ENCODE results near the gene CBX2.
A peak's percentile ranks its signal among the peaks of the same experiment; 100 is the strongest.

CBX2 gene

DNA sequence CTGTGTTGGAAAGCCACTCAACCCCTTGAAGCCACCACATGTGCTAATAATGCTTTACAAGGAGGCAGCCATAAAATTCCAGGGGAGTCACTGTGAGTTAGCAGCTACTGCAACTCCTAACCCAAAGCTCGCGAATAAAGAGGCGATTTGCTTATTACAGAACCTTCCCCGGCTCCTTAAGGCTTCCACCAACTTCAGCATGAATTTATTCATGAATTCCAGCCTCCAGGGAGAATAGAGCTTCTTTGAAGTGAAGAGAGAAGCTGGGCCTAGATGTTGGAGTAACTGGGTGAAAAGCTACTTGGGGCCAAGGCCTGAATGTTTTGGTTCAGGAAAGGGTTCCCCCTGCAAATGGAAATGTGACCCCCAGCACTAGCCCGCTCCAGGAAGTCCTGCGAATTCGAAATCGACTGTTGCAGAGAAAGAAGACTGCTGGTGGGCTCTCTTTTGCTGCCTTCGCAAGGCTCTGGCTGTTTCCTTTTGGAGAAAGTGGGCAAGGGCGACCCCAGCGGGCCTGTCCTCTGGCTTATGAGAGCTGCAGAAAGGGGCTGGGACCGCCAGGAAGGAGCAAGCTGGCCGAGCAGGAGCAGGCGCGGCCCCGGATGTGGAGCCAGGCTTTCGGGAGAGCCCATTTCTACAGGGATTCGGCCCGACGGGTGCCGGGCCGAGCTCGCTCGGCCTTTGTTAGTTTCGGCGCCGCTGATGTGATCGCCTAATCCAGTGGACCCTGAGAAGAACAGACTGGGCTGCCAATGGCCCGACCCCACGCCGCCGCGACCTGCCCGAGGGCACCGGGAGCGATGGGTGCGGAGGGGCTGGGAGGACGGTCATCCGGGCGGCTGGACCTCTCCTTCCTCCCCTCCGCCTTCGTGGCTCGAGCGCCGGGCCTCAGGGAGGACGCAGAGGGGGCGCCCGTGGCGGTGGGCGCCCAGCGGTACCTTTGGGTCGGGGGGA, 11.3 kb downstream of the CBX2 start:
- peaks cover 6% of the 10 kb centered on the region for H3K36me3 Mint-ChIP-seq (ENCODE audit: insufficient read depth)
- ATAC-seq (replicated peaks; ENCODE audit: extremely low read depth, poor library complexity, severe bottlenecking) = no peak
- H3K9me3 Mint-ChIP-seq = no peaks in the 10 kb centered on the region
- peaks cover 5% of the 10 kb centered on the region for H3K4me1 Mint-ChIP-seq
- H3K27ac Mint-ChIP-seq (ENCODE audit: low read depth) = no peak overlapping the region
- H3K27me3 Mint-ChIP-seq = peaks cover 56% of the 10 kb centered on the region
- H3K4me3 Mint-ChIP-seq = peak overlapping the region; percentile 27
- DNase-seq (ENCODE audit: low spot score in 2 of 2) = no peak

DNA sequence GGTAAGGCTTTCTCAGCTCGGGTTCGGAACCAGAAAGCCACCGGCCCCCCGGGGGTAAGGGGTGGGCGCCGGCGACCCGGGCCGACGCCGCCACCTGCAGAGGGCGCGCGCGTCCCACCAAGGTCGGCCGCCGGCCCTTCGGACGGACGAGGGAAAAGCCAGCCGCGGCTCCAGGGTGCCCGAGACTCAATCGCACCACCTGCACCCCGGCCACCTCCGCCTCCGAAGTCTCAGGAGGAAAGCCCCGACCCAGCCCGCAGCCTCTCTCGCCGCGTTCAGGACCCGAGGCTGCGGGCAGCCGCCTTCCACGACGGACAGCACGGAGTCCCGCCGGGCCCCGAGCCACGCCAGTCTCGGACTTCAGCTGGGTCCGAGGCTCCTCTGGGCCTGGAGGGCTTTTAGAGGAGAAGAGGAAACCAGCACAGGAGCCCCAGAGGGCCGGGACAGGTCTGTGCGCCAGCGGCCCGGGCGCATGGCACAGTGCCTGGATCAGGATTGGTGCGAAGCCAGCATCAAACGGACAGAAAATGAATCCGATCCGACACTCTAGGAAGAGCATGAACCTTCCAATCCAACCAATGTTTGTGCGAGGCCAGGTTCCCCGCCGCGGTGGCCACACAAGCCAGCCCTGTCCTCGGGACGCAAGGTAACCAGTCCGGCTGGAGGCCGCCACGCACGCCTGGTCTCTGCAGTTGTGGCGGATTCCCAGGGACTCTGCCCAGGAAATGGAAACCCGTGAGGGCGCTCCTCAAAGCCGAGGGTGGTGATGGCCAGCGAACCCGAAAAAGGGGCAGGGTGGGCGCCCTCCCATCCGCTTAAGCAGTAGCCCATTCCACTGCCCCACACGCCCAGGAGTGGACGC, 12.2 kb downstream of the CBX2 start:
- Mint-ChIP-seq H3K27me3 (peaks cover 52% of the 10 kb centered on the region), H3K9me3 (no peaks in the 10 kb centered on the region), H3K4me1 (peaks cover 5% of the 10 kb centered on the region), H3K4me3 (no peak overlapping the region), H3K27ac (ENCODE audit: low read depth) (no peak overlapping the region), H3K36me3 (ENCODE audit: insufficient read depth) (peaks cover 6% of the 10 kb centered on the region)
- ATAC-seq (replicated peaks; ENCODE audit: extremely low read depth, poor library complexity, severe bottlenecking) (no peak), DNase-seq (ENCODE audit: low spot score in 2 of 2) (no peak)

DNA sequence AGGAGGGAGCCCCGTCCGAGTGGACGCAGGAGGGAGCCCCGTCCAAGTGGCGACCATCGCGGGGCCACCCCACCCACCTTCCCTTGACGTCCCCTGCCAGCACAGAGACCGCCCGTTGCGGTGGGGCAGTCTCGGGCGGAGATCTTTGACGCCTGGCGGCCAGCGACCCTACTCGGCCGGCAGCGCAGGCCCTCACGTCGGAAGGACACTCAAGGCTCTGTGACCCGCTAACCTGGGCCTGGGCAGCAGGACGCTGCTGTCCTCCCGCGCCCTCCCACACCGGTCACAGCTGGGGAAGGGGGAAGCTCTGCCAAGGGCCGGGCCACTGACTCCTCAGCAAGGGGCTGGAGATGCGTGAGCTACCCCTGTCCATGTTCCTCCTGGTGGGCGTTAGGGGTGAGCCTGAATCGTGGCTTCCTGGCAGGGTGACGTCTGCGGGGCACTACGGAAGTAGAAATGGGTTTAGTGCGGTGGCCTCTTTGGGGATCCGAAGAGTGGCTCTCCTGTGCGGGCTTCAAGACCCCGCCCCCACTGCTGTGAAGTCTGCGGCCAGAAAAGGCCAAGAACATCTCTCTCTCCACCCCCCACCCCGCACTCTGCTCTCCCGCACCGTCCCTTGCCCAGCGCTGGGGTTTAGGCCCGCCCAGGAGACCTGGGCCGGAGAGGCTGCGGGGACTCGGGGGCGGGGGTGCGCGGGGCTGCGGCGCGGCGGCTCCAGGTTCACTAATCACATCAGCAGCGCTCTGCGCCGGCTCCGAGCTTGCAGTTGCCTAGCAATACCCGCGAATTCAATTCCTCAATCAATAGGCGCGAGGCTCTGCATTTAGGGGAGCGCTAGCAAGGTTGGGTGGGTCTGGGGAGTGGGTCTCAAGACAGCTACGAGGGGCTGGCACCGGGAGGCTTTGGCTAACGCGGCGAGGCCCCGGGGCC, 13.1 kb downstream of the CBX2 start:
- peaks cover 6% of the 10 kb centered on the region for H3K36me3 Mint-ChIP-seq (ENCODE audit: insufficient read depth)
- H3K4me1 Mint-ChIP-seq = peaks cover 9% of the 10 kb centered on the region
- ATAC-seq (replicated peaks; ENCODE audit: extremely low read depth, poor library complexity, severe bottlenecking) (peak; percentile 14), DNase-seq (ENCODE audit: low spot score in 2 of 2) (no peak)
- peaks cover 43% of the 10 kb centered on the region for H3K27me3 Mint-ChIP-seq
- no peaks in the 10 kb centered on the region for H3K9me3 Mint-ChIP-seq
- no peak overlapping the region for H3K27ac Mint-ChIP-seq (ENCODE audit: low read depth)
- no peak overlapping the region for H3K4me3 Mint-ChIP-seq

DNA sequence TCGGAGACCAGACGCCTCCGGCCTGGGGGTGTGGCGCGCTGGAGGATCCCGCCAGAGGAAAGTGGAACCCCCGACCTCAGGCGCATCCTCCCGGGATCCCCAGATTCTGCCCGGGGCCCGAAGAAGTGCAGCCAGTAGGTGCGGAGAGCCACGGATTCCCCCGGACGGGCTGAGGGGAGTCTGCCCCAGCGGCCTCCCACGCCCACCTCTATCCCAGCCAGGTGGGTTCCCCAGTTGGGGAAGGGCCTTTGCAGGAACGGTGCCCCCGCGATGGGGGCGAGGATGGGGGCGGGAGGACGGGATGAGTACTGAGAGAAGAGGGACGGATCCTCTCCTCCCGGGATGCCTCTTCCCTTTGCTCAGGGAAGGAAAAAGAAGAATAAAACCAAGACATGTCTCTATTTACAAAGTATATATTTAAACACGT, 13.8 kb downstream of the CBX2 start:
- Mint-ChIP-seq H3K27ac (ENCODE audit: low read depth) (no peak overlapping the region), H3K9me3 (no peaks in the 10 kb centered on the region), H3K36me3 (ENCODE audit: insufficient read depth) (peaks cover 8% of the 10 kb centered on the region), H3K4me3 (no peak overlapping the region), H3K4me1 (peaks cover 14% of the 10 kb centered on the region), H3K27me3 (peaks cover 36% of the 10 kb centered on the region)
- ATAC-seq (replicated peaks; ENCODE audit: extremely low read depth, poor library complexity, severe bottlenecking) (no peak), DNase-seq (ENCODE audit: low spot score in 2 of 2) (no peak)

DNA sequence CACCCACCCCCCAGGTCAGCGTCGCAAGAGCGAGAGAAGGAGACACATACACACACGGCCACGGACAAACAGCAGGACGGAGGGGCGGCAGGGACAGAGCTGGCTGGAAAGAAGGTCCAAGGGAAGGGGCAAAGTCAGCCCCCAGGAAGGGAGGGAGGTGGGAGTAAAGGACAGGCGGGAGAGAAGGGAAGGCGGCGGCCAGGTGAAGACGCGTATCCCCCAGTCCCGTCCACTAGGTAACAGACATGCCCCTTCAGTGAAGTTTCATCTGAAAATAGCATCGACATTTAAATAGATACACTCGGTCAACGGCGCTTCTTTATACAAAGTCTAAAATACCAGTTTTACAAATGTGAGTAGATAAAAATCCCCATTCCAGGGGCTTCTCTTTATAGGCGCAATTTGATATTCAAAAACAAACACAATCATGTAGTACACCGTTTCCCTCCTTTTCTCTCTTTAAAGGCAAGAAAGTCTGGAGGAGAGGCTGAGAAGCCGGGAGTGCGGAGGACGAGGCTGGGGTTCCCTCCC, 14.5 kb downstream of the CBX2 start:
- no peak overlapping the region for H3K4me3 Mint-ChIP-seq
- no peaks in the 10 kb centered on the region for H3K9me3 Mint-ChIP-seq
- H3K27ac Mint-ChIP-seq (ENCODE audit: low read depth) = no peak overlapping the region
- DNase-seq (ENCODE audit: low spot score in 2 of 2) = no peak
- H3K27me3 Mint-ChIP-seq = peaks cover 30% of the 10 kb centered on the region
- peaks cover 18% of the 10 kb centered on the region for H3K4me1 Mint-ChIP-seq
- H3K36me3 Mint-ChIP-seq (ENCODE audit: insufficient read depth) = peaks cover 13% of the 10 kb centered on the region
- ATAC-seq (replicated peaks; ENCODE audit: extremely low read depth, poor library complexity, severe bottlenecking) = no peak

DNA sequence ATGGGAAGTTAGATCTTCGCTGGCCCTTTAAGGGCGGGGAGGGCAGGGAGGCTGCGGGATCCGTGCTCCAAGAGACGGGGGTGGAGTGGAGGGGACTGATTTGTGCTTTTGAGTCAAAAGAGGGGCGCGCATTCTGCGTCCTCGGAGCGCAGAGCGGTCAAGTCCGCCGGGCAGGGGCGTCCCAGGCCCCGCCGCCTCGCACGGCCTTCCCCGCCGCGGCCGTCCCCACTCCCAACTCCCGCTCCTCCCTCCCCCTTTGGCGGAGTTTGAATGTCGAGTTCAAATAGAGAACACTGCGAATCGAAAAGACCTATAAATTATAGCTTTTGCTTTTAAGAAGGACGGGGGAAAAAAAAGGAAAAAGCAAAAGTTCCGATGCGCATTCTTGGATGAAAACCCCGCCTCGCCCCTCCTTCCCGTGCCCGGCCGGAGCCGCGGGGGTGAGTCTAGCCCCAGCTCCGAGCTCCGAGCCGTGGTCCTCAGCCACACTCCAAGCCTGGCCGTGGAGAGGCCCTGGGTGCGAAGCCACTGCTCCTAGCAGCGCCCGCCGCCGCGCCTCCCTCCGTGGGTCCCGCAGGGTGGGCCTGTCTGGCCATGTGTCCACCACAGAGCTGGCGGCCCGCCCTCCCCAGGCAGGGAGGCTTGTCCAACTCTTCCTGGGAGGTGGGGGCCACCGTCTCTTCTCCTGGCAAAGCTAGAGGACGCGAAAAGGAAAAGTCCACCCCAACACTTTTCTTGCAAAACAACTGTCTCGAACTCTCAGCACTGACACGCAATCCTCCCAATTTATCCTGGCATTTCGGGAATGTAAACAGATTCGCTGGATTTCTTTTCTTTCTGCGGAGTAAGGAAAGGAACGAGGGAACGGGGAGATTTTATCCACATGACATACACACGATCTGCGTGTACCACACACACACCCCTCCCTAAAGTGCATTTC, 15.3 kb downstream of the CBX2 start:
- ATAC-seq (replicated peaks; ENCODE audit: extremely low read depth, poor library complexity, severe bottlenecking) (no peak), DNase-seq (ENCODE audit: low spot score in 2 of 2) (no peak)
- peaks cover 13% of the 10 kb centered on the region for H3K36me3 Mint-ChIP-seq (ENCODE audit: insufficient read depth)
- H3K27ac Mint-ChIP-seq (ENCODE audit: low read depth) = no peak overlapping the region
- H3K4me1 Mint-ChIP-seq = peaks cover 20% of the 10 kb centered on the region
- peaks cover 24% of the 10 kb centered on the region for H3K27me3 Mint-ChIP-seq
- no peaks in the 10 kb centered on the region for H3K9me3 Mint-ChIP-seq
- H3K4me3 Mint-ChIP-seq = no peak overlapping the region

DNA sequence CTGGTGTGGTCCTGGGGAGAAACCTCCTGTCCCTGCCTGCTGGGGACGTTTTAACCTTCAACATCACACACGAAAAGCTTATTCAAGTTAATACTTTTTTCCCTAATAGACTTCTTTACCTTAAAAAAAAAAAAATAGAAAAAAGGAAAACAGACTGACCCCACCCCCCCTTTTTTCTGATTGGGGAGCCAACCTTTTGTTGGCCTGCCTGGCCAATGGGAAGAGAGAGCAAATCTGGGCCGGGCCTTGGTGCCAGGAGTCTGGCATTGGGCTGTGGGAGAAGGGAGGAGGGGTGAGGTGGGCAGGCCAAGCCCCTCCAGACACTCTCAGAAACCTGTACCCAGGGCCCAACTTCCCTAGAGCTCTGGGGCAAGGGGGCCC, 16.0 kb downstream of the CBX2 start:
- H3K4me1 Mint-ChIP-seq = peaks cover 24% of the 10 kb centered on the region
- peaks cover 13% of the 10 kb centered on the region for H3K36me3 Mint-ChIP-seq (ENCODE audit: insufficient read depth)
- no peak for DNase-seq (ENCODE audit: low spot score in 2 of 2)
- no peak for ATAC-seq (replicated peaks; ENCODE audit: extremely low read depth, poor library complexity, severe bottlenecking)
- H3K27ac Mint-ChIP-seq (ENCODE audit: low read depth) = no peak overlapping the region
- no peak overlapping the region for H3K4me3 Mint-ChIP-seq
- peaks cover 24% of the 10 kb centered on the region for H3K27me3 Mint-ChIP-seq
- no peaks in the 10 kb centered on the region for H3K9me3 Mint-ChIP-seq

DNA sequence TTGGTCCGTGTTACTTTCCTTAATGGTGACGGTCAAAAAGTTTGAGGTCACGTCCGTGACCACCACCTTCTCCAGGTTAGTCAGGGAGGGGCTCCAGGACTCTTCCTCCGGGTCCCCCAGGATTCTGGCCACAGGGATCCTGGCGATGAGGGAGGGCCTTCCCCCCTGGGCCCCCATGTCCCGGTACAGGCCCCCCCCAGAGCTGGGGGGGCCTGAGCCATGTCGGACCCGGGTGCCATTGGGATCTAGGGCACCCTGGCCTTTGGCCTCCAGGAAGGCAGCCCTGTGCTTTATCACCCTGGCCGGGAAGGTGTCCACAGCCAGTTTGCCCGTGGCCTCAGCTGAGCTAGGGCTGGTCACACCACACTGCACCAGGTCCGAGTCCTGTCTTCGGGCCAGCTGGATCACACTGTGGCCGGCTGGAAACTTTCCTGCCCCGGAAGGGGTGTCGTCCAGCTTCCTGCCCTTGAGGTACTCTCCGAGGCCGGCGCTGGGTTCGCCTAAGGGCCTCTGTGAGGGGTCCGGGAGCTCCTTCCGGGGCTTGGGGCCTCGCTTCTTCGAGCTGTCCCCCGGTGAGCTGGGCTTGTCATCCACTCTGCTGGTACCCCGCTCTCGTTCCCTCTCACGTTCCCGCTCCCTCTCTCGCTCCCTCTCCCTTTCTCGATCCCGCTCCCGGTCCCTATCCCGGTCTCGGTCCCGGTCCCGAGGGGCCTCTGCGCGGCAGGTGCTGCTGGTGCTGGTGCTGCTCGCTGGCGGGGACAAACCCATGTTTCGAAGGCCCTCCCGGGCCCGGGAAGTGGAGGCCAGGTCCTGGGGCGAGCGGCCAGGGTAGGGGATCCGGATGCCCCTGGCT, 16.9 kb downstream of the CBX2 start:
- Mint-ChIP-seq H3K4me3 (no peak overlapping the region), H3K4me1 (peaks cover 31% of the 10 kb centered on the region), H3K36me3 (ENCODE audit: insufficient read depth) (peaks cover 20% of the 10 kb centered on the region), H3K9me3 (no peaks in the 10 kb centered on the region), H3K27me3 (peaks cover 29% of the 10 kb centered on the region), H3K27ac (ENCODE audit: low read depth) (no peak overlapping the region)
- no peak for ATAC-seq (replicated peaks; ENCODE audit: extremely low read depth, poor library complexity, severe bottlenecking)
- no peak for DNase-seq (ENCODE audit: low spot score in 2 of 2)

DNA sequence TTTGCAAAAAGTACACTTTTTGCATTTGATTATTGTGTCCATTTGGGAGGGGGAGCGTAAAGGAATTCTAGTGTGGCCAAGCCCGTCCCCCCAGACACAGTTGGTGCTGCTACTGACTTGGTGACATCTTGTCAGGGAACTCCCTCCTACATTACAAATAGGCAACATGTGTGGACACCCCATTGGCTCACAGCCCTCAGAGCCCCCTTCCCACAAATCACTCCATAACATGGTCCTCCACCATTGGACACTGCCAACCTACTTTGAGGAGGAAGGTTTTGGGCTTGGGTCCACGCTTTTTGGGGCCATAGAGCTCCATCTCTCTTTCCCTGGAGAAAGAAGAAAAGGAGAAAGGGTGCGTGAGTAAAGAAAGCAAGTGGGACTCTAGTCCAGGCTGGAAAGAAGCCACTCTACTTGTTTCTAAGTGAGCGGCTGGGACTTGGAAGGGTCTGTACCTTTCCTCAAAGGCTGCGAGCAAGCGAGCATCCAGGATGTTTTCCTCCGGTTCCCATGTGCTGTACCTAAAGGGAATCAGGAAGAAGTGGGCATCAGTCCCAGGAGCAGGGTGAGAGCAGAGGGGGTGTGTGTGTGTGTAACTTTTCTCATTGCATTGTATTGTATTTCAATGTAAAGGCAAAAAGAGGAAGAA, 18.0 kb downstream of the CBX2 start:
- Mint-ChIP-seq H3K27me3 (peaks cover 30% of the 10 kb centered on the region), H3K27ac (ENCODE audit: low read depth) (no peak overlapping the region), H3K4me1 (peaks cover 37% of the 10 kb centered on the region), H3K36me3 (ENCODE audit: insufficient read depth) (peaks cover 24% of the 10 kb centered on the region), H3K4me3 (peak overlapping the region; percentile 85), H3K9me3 (no peaks in the 10 kb centered on the region)
- ATAC-seq (replicated peaks; ENCODE audit: extremely low read depth, poor library complexity, severe bottlenecking) (no peak), DNase-seq (ENCODE audit: low spot score in 2 of 2) (no peak)

DNA sequence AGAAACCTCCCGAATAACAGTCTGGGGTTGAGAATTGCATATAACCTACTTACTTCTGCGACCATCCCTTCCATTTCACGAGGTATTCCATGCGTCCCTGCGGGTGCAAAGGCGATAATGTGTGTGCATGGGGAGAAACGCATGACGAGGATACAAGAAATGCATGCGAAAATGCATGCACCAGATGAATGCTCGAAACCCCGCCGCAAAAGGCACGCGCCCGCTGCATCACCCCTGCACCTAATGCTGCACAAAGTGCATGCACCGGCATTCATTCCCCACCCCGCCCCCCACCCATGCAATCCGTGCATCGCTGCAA, 18.5 kb downstream of the CBX2 start:
- Mint-ChIP-seq H3K4me1 (peaks cover 34% of the 10 kb centered on the region), H3K9me3 (no peaks in the 10 kb centered on the region)

More for the DNA sequence above, 18.5 kb downstream of the CBX2 start:
- Mint-ChIP-seq H3K27ac (ENCODE audit: low read depth) (no peak overlapping the region), H3K4me3 (peak overlapping the region; percentile 85), H3K27me3 (peaks cover 30% of the 10 kb centered on the region), H3K36me3 (ENCODE audit: insufficient read depth) (peaks cover 22% of the 10 kb centered on the region)
- DNase-seq (ENCODE audit: low spot score in 2 of 2) = no peak
- no peak for ATAC-seq (replicated peaks; ENCODE audit: extremely low read depth, poor library complexity, severe bottlenecking)

Measured in central memory CD8-positive, alpha-beta T cell (primary cell).